ENCODE data around the gene LYPD6B.

DNA sequence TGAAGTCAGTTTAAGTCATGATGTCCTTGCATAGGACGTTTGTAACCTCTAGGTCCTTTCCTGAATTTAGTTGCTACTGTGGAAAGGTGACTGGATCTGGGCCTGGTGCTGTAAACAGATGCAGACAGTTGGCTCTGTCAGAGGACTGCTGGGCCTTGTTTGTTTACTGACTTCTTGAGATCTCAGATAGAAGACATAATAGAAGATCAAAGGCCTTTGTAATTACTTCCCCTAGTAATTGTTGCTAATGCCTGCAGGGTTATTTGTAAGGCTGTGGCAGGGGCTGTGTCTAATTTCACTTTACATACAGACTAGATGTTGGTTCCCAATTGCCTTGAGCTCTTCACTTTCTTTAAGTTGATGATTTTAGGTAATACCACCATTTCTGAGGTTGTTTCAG, 42.5 kb downstream of the LYPD6B start:
- TF ChIP-seq, protein P1, sequence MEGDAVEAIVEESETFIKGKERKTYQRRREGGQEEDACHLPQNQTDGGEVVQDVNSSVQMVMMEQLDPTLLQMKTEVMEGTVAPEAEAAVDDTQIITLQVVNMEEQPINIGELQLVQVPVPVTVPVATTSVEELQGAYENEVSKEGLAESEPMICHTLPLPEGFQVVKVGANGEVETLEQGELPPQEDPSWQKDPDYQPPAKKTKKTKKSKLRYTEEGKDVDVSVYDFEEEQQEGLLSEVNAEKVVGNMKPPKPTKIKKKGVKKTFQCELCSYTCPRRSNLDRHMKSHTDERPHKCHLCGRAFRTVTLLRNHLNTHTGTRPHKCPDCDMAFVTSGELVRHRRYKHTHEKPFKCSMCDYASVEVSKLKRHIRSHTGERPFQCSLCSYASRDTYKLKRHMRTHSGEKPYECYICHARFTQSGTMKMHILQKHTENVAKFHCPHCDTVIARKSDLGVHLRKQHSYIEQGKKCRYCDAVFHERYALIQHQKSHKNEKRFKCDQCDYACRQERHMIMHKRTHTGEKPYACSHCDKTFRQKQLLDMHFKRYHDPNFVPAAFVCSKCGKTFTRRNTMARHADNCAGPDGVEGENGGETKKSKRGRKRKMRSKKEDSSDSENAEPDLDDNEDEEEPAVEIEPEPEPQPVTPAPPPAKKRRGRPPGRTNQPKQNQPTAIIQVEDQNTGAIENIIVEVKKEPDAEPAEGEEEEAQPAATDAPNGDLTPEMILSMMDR (IDR thresholded peaks at IDR 0.05; ENCODE audit: poor library complexity): no peak
- TF ChIP-seq EZH2phosphoT487 (IDR thresholded peaks at IDR 0.05; ENCODE audit: low read depth, severe bottlenecking, unreplicated experiment): no peak

Measured in hepatocyte (in vitro differentiated cells).